H9 (cell line): ENCODE results near the gene FAM76A. TPM values are rescaled to one million over a fixed set of nuclear protein-coding genes. Genes with fewer than 3 reads are reported as not detected.

Experiments
- DNase-seq: peaks from one replicate; pipeline ENCODE4 v3.0.0-alpha.2; 2017
- H2AFZ ChIP-seq: one replicate; pipeline ENCODE4 v1.6.1; 2013; ENCODE audit warnings: mild to moderate bottlenecking, low read length, control low read depth, moderate library complexity
- H2AK5ac ChIP-seq: 2 replicates; pipeline ENCODE4 v1.6.1; 2013; ENCODE audit warnings: low read length, control low read depth, mixed read lengths; ENCODE audit not compliant: insufficient read length
- H2BK120ac ChIP-seq: one replicate; pipeline ENCODE4 v1.6.1; 2013; ENCODE audit warnings: low read depth, mild to moderate bottlenecking, low read length, control low read depth, inconsistent platforms; ENCODE audit not compliant: poor library complexity, severe bottlenecking
- H2BK12ac ChIP-seq: 2 replicates; pipeline ENCODE4 v1.6.1; 2013; ENCODE audit warnings: low read length, control low read depth, mixed read lengths, low read depth; ENCODE audit not compliant: insufficient read length
- H2BK15ac ChIP-seq: 2 replicates; pipeline ENCODE4 v1.6.1; 2013; ENCODE audit warnings: low read depth, low read length, control low read depth
- H2BK20ac ChIP-seq: one replicate; pipeline ENCODE4 v1.6.1; 2013; ENCODE audit warnings: low read depth, mild to moderate bottlenecking, low read length, control low read depth, inconsistent platforms; ENCODE audit not compliant: poor library complexity, severe bottlenecking
- H2BK5ac ChIP-seq: 2 replicates; pipeline ENCODE4 v1.6.1; 2013; ENCODE audit warnings: low read length, control low read depth, mixed read lengths; ENCODE audit not compliant: insufficient read length
- H3K14ac ChIP-seq: 2 replicates; pipeline ENCODE4 v1.6.1; 2013; ENCODE audit warnings: low read length, control low read depth; ENCODE audit not compliant: insufficient read depth
- H3K18ac ChIP-seq: 2 replicates; pipeline ENCODE4 v1.6.1; 2013; ENCODE audit warnings: low read depth, mild to moderate bottlenecking, mixed read lengths, low read length, control low read depth; ENCODE audit not compliant: insufficient read length
- H3K23ac ChIP-seq: 2 replicates; pipeline ENCODE4 v1.6.1; 2013; ENCODE audit warnings: low read length, control low read depth, mixed read lengths, low read depth; ENCODE audit not compliant: insufficient read length
- H3K23me2 ChIP-seq: 2 replicates; pipeline ENCODE4 v1.6.1; 2013; ENCODE audit warnings: low read depth, mild to moderate bottlenecking, mixed read lengths, low read length, control low read depth; ENCODE audit not compliant: insufficient read length, poor library complexity, severe bottlenecking
- H3K27ac ChIP-seq: 2 replicates; pipeline ENCODE4 v1.5.1; 2013; ENCODE audit warnings: low read length, control low read depth, mixed read lengths, low read depth; ENCODE audit not compliant: insufficient read length
- H3K27me3 ChIP-seq: 2 replicates; pipeline ENCODE4 v1.6.1; 2013; ENCODE audit warnings: low read length, control low read depth, inconsistent platforms; ENCODE audit not compliant: insufficient read depth
- H3K4ac ChIP-seq: 2 replicates; pipeline ENCODE4 v1.6.1; 2013; ENCODE audit warnings: low read depth, mild to moderate bottlenecking, control low read depth, inconsistent platforms, low read length, moderate library complexity
- H3K4me1 ChIP-seq: 2 replicates; pipeline ENCODE4 v1.6.1; 2013; ENCODE audit warnings: low read length, control low read depth, inconsistent platforms; ENCODE audit not compliant: insufficient read depth
- H3K4me2 ChIP-seq: 2 replicates; pipeline ENCODE4 v1.6.1; 2013; ENCODE audit warnings: low read length, control low read depth, mixed read lengths; ENCODE audit not compliant: insufficient read length, insufficient read depth
- H3K56ac ChIP-seq: 2 replicates; pipeline ENCODE4 v1.6.1; 2013; ENCODE audit warnings: low read depth, mild to moderate bottlenecking, mixed read lengths, low read length, control low read depth; ENCODE audit not compliant: insufficient read length
- H3K79me1 ChIP-seq: 2 replicates; pipeline ENCODE4 v1.6.1; 2013; ENCODE audit warnings: low read depth, mild to moderate bottlenecking, moderate library complexity, low read length, control low read depth, inconsistent platforms; ENCODE audit not compliant: insufficient read depth, poor library complexity, severe bottlenecking
- H3K79me2 ChIP-seq: 2 replicates; pipeline ENCODE4 v1.6.1; 2013; ENCODE audit warnings: low read length, control low read depth, inconsistent platforms; ENCODE audit not compliant: insufficient read depth
- H3K9ac ChIP-seq: 2 replicates; pipeline ENCODE4 v1.6.1; 2013; ENCODE audit warnings: low read length, control low read depth, mixed read lengths; ENCODE audit not compliant: insufficient read length; ENCODE audit errors: extremely low read depth
- H3K9me3 ChIP-seq: one replicate; pipeline ENCODE4 v1.6.1; 2013; ENCODE audit warnings: low read depth, low read length, inconsistent platforms; ENCODE audit not compliant: control insufficient read depth
- H3T11ph ChIP-seq: one replicate; pipeline ENCODE4 v1.6.1; 2013; ENCODE audit warnings: mild to moderate bottlenecking, low read length, control low read depth, inconsistent platforms
- H4K20me1 ChIP-seq: one replicate; pipeline ENCODE4 v1.6.1; 2013; ENCODE audit not compliant: control insufficient read depth, insufficient read length, insufficient read depth
- H4K5ac ChIP-seq: 2 replicates; pipeline ENCODE4 v1.6.1; 2013; ENCODE audit warnings: low read depth, mild to moderate bottlenecking, mixed read lengths, low read length, control low read depth; ENCODE audit not compliant: insufficient read length
- H4K8ac ChIP-seq: replicated peaks from 2 replicates; pipeline ENCODE4 v1.6.1; 2013; ENCODE audit warnings: low read length, control low read depth, mixed read lengths, low read depth; ENCODE audit not compliant: insufficient read length
- H4K91ac ChIP-seq: 2 replicates; pipeline ENCODE4 v1.6.1; 2013; ENCODE audit warnings: low read depth, mild to moderate bottlenecking, moderate library complexity, mixed read lengths, low read length, control low read depth; ENCODE audit not compliant: insufficient read length
- H3K27ac Mint-ChIP-seq, 3 experiments: 2 replicates in 2 of 3; 3 replicates in 1 of 3; pipeline ENCODE4 v1.8.0; 2020 to 2021; ENCODE audit warnings: mixed read lengths in 3 of 3, mild to moderate bottlenecking in 1 of 3, moderate library complexity in 1 of 3
- H3K27me3 Mint-ChIP-seq: 2 replicates; pipeline ENCODE4 v1.8.0; 2021; ENCODE audit warnings: low read depth, mild to moderate bottlenecking, moderate library complexity, mixed read lengths
- H3K36me3 Mint-ChIP-seq, 3 experiments: 2 replicates in 2 of 3; 3 replicates in 1 of 3; pipeline ENCODE4 v1.8.0; 2020 to 2021; ENCODE audit warnings: low read depth in 3 of 3, mixed read lengths in 3 of 3; ENCODE audit not compliant: insufficient read depth in 1 of 3
- H3K4me1 Mint-ChIP-seq, 2 experiments: 2 replicates each; pipeline ENCODE4 v1.8.0; 2020; ENCODE audit warnings: mixed read lengths in 2 of 2
- H3K4me3 Mint-ChIP-seq, 2 experiments: 2 replicates in 1 of 2; 3 replicates in 1 of 2; pipeline ENCODE4 v1.8.0; 2020 to 2021; ENCODE audit warnings: mild to moderate bottlenecking in 2 of 2, mixed read lengths in 2 of 2, moderate library complexity in 1 of 2
- H3K9me3 Mint-ChIP-seq, 2 experiments: 2 replicates in 1 of 2; 3 replicates in 1 of 2; pipeline ENCODE4 v1.8.0; 2020; ENCODE audit warnings: mild to moderate bottlenecking in 2 of 2, mixed read lengths in 2 of 2, moderate library complexity in 1 of 2
- WGBS: extraction: QIAGEN DNeasy Blood & Tissue Kit; methylation state at CpG from one replicate; pipeline ENCODE4 v1.1.7; 2013; ENCODE audit warnings: missing lambda C conversion rate, low lambda C conversion rate, mixed read lengths; ENCODE audit not compliant: insufficient read length; ENCODE audit errors: extremely low coverage; 5-methylcytosine and 5-hydroxymethylcytosine counted together
- total RNA-seq: library from RNA; stranded (reverse); gene quantifications from 2 replicates; pipeline ENCODE4 v1.2.1, GENCODE V29; 2021
- TF ChIP-seq, protein P1 (sequence below): fragments of 200-600 bp; sonication (generic); conservative IDR thresholded peaks from 3 replicates; pipeline ENCODE4 v1.8.0; 2021; ENCODE audit warnings: antibody characterized with exemption, mild to moderate bottlenecking

The FAM76A gene
- total RNA-seq, 1 experiment from 2014 or later, result 10.6 TPM

DNA sequence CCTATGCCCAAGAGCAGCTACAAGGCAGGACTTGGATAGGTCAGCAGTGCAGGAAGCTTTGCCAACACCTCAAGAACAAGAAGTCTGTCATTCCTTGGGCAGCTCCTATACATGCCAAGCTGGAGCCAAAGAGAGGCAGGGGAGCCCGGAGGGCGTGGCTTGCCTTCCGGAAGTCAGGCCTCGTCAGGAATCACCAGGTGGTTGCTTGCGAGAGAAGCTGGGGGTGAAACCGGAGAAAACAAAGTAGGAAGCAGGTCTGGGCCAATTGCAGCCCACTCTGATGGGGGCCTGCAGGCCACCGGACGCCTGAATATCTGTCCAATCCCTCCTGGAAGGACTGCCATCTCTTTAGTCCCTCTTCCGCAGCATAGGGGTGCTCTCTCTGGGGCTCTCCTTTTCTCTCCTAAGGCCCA lies 794 bp upstream of the FAM76A start:
- Mint-ChIP-seq H3K9me3 (no peaks in the 10 kb centered on the region; a peak in 1 of 5 replicates), H3K36me3 (peaks cover 1 to 10% (median 9%) of the 10 kb centered on the region in 3 experiments; a peak in 6 of 7 replicates), H3K27ac (peak overlapping the region; percentile 75 to 98 (median 94); a peak in 4 of 7 replicates), H3K4me3 (peak overlapping the region; percentile 53 to 74), H3K27me3 (peaks cover 8% of the 10 kb centered on the region), H3K4me1 (peaks cover 10 to 16% of the 10 kb centered on the region in 2 experiments)
- Histone ChIP-seq H2AFZ (no peak overlapping the region), H3K27me3 (no peaks in the 10 kb centered on the region), H3K56ac (no peak overlapping the region), H3K4me1 (no peaks in the 10 kb centered on the region), H2BK120ac (peak overlapping the region; percentile 80), H3K9me3 (no peaks in the 10 kb centered on the region), H3K23me2 (peaks cover 6% of the 10 kb centered on the region), H4K20me1 (no peaks in the 10 kb centered on the region), H3T11ph (peak overlapping the region; percentile 2), H3K79me1 (no peaks in the 10 kb centered on the region), H4K8ac (no peak overlapping the region), H2AK5ac (no peak overlapping the region), H2BK15ac (no peak overlapping the region), H3K79me2 (no peaks in the 10 kb centered on the region), H4K91ac (no peak overlapping the region), H3K4me2 (peak overlapping the region; percentile 13), H3K18ac (peak overlapping the region; percentile 94), H3K23ac (no peak overlapping the region), H2BK12ac (no peak overlapping the region), H4K5ac (no peak overlapping the region), H2BK20ac (peak overlapping the region; percentile 0), H3K14ac (peak overlapping the region; percentile 92; the same call in 1 of the 2 replicates), H3K4ac (no peak overlapping the region; the same call in 1 of the 2 replicates), H3K27ac (no peak overlapping the region), H3K9ac (no peak overlapping the region), H2BK5ac (no peak overlapping the region)
- no CpG with 5 or more reads among the region's 9 CpGs for WGBS
- DNase-seq, result peak; percentile 85
- TF ChIP-seq, protein P1, sequence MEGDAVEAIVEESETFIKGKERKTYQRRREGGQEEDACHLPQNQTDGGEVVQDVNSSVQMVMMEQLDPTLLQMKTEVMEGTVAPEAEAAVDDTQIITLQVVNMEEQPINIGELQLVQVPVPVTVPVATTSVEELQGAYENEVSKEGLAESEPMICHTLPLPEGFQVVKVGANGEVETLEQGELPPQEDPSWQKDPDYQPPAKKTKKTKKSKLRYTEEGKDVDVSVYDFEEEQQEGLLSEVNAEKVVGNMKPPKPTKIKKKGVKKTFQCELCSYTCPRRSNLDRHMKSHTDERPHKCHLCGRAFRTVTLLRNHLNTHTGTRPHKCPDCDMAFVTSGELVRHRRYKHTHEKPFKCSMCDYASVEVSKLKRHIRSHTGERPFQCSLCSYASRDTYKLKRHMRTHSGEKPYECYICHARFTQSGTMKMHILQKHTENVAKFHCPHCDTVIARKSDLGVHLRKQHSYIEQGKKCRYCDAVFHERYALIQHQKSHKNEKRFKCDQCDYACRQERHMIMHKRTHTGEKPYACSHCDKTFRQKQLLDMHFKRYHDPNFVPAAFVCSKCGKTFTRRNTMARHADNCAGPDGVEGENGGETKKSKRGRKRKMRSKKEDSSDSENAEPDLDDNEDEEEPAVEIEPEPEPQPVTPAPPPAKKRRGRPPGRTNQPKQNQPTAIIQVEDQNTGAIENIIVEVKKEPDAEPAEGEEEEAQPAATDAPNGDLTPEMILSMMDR, result no peak
